GM12865 (cell line): ENCODE results near the gene SLC31A1.

Source experiments
- DNase-seq: peaks from one replicate; pipeline ENCODE4 v3.0.0; 2010; ENCODE audit warnings: low read depth
- H3K4me3 ChIP-seq: 2 replicates; pipeline ENCODE4 v1.5.1; 2011; ENCODE audit warnings: mild to moderate bottlenecking, low read depth, low read length, control low read depth
- TF ChIP-seq, protein P1 (sequence below): IDR thresholded peaks from 2 replicates; pipeline ENCODE4 v1.5.1; 2011; ENCODE audit warnings: low read length, control low read depth, low read depth, inconsistent platforms; ENCODE audit not compliant: insufficient read depth; ENCODE audit errors: missing control alignments

The SLC31A1 gene

DNA sequence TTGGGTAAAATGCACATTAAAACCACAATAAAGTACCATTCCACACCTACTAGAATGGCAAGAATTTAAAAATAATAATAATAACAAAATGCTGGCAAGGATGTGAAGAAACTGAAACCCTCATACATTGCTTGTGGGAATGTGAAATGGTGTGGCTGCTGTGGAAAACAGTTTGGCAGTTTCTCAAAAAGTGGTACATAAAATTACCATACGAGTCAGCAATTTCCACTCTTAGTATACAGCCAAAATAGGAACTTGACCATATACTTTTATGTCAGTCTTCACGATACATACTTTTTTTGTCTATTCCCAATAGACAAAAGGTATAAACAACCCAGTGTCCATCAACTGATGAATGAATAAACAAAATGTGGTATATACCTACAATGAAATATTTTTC is 15.9 kb upstream of the SLC31A1 start:
- DNase-seq = no peak
- H3K4me3 ChIP-seq = no peak overlapping the region
- TF ChIP-seq, protein P1, sequence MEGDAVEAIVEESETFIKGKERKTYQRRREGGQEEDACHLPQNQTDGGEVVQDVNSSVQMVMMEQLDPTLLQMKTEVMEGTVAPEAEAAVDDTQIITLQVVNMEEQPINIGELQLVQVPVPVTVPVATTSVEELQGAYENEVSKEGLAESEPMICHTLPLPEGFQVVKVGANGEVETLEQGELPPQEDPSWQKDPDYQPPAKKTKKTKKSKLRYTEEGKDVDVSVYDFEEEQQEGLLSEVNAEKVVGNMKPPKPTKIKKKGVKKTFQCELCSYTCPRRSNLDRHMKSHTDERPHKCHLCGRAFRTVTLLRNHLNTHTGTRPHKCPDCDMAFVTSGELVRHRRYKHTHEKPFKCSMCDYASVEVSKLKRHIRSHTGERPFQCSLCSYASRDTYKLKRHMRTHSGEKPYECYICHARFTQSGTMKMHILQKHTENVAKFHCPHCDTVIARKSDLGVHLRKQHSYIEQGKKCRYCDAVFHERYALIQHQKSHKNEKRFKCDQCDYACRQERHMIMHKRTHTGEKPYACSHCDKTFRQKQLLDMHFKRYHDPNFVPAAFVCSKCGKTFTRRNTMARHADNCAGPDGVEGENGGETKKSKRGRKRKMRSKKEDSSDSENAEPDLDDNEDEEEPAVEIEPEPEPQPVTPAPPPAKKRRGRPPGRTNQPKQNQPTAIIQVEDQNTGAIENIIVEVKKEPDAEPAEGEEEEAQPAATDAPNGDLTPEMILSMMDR = no peak

DNA sequence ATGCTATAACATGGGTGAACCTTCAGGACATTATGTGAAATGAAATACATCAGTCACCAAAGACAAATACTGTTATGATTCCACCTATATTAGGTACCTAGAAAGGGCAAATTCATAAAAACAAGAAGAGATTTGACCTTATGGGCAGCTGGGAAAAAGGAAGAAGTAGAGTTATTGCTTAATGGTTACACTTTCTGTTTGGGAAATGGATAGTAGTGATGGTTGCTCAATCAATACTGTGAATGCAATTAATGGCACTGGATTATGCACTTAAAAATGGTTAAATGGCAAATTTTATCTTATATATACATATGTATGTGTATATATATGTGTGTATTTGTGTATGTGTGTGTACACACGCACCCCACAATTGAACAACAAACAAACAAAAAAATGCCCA is 15.5 kb upstream of the SLC31A1 start:
- H3K4me3 ChIP-seq = no peak overlapping the region
- TF ChIP-seq, protein P1 = no peak
- DNase-seq = no peak

DNA sequence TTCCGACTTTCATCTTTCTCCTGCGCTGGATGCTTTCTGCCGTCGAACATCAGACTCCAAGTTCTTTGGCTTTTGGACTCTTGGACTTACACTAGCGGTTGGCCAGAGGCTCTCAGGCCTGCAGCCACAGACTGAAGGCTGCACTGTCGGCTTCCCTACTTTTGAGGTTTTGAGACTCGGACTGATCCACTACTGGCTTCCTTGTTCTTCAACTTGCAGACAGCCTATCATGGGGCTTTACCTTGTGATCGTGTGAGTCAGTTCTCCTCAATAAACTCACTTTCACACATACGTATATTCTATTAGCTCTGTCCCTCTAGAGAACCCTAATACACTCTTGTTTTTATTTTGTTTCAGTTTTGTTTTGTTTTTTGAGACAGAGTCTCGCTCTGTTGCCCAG is 10.5 kb upstream of the SLC31A1 start:
- TF ChIP-seq, protein P1 = no peak
- no peak for DNase-seq
- no peak overlapping the region for H3K4me3 ChIP-seq

DNA sequence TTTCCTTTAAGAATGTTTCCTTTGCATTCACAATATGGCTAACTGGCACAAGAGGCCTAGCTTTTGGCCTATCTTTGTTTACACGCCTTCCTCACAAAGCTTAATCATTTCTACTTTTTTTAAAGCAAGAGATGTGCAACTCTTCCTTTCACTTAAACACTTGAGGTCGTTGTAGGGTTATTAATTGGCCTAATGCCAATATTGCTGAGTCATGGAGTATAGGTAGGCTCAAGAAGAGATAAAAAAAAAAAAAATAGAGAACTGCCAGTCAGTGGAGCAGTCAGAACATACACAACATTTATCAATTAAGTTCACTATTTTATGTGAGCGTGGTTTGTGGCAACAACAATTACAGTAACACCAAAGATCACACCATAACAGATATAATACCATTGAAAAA is 6.2 kb upstream of the SLC31A1 start:
- TF ChIP-seq, protein P1 = no peak
- peak; percentile 51 for DNase-seq
- H3K4me3 ChIP-seq = no peak overlapping the region

DNA sequence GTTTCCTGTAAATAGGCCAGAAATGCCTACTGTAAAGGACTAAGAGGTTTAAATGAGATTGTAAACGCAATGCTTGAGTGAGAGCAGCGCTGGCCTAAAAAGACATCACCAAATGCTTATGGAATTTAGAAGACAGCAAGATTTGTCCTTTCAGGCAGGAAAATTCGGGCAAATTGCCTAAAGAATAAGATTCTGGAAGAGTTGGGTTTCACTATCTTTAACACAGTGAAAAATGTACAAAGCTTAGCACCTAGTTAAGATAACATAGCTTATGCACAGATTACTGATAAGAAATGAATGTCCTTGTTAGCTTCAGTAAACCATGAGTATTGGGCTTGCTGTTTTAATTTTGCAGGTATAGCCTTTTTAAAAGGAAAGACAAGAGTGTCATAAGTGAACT is 4.9 kb upstream of the SLC31A1 start:
- TF ChIP-seq, protein P1 = no peak
- no peak overlapping the region for H3K4me3 ChIP-seq
- no peak for DNase-seq

DNA sequence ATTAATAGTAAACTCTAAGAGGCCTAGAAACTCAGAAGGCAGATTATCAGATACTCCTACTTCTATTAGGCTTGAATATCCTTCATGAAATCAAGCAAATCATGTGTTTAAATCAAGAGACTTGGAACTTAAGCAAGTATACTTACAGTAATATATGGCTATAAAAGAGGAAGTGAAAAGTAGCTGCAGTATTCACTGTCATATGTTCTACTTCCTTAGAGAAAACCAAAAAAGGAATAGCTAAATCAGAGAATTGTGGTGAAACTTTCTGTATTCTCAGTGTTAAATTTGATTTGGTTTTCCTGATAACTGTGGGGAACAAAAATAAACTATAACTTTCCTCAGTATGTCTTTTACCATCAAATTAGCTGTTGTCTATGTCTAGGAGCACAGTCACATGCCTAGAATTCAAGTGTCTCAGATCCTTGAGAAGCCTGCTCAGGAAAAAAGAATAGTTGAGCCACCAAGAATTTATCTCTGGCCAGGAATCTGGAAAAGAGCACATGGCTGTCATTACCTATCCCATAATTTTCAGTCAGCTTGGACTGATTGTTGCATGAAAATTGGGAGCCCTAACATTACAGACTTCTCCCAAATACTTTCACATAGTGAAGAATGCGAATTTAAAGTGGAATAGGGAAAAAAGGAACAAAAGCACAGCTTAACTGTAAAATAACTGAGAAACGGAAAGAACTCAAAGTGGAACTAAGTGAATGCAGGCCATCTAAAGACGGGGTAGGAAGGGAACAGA is 2.0 kb upstream of the SLC31A1 start:
- TF ChIP-seq, protein P1 = no peak
- H3K4me3 ChIP-seq = peak overlapping the region; percentile 82

DNA sequence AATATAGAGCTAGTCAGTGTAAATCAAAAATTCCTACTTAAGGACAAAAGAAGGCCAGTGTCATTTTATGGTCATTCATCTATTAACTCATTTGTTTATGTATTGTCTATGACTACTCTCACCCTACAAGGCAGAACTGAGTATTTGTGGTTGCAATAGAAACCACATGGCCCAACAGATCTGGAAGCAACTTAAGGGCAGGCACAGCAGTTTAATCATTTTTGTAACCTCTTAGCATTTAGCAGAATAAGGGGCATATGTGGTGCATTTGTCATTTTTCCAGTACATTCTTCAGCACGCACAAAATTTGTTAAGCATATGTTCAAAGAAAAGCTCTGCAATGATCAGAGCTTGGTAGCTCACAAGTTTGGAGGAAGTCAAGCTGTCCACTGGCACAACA is 1.4 kb upstream of the SLC31A1 start:
- H3K4me3 ChIP-seq = peak overlapping the region; percentile 82
- TF ChIP-seq, protein P1 = no peak
- DNase-seq = peak; percentile 89

More for the DNA sequence above, 2.0 kb upstream of the SLC31A1 start:
- peak; percentile 54 for DNase-seq
